HG02938 (cell line): ENCODE measurements around the gene LMOD2.

ENCODE experiments used
- ATAC-seq: cut with Tn5 transposase; IDR thresholded peaks from one replicate; pipeline ENCODE4 v1.9.1; 2021; ENCODE audit warnings: mild to moderate bottlenecking, moderate library complexity; ENCODE audit not compliant: unreplicated experiment

The LMOD2 gene

GRCh38 chr7:123637878-123638277, 17.8 kb upstream of the LMOD2 start:
- ATAC-seq = no peak

GRCh38 chr7:123639631-123640030, 16.0 kb upstream of the LMOD2 start:
- ATAC-seq = no peak

- no peak for ATAC-seq
These were observed 15.1 kb upstream of the LMOD2 start for GRCh38 chr7:123640583-123640982.

GRCh38 chr7:123641901-123642300, 13.8 kb upstream of the LMOD2 start:
- no peak for ATAC-seq

GRCh38 chr7:123643495-123644441, 11.9 kb upstream of the LMOD2 start:
- ATAC-seq = no peak

GRCh38 chr7:123645516-123645915, 10.2 kb upstream of the LMOD2 start:
- ATAC-seq = no peak

- ATAC-seq = no peak
These were observed 8.4 kb upstream of the LMOD2 start for GRCh38 chr7:123647106-123647730.

- ATAC-seq = no peak
These were observed 5.7 kb upstream of the LMOD2 start for GRCh38 chr7:123649964-123650363.

GRCh38 chr7:123650595-123650994, 5.1 kb upstream of the LMOD2 start:
- no peak for ATAC-seq

- no peak for ATAC-seq
These were observed 3.3 kb upstream of the LMOD2 start for GRCh38 chr7:123652406-123652805.

GRCh38 chr7:123653162-123653561, 2.5 kb upstream of the LMOD2 start:
- ATAC-seq = no peak

- no peak for ATAC-seq
These were observed 1.1 kb downstream of the LMOD2 start for GRCh38 chr7:123656544-123657303.

GRCh38 chr7:123657304-123657685, 1.6 kb downstream of the LMOD2 start:
- no peak for ATAC-seq

- no peak for ATAC-seq
These were observed 2.4 kb downstream of the LMOD2 start for GRCh38 chr7:123658023-123658422.

- no peak for ATAC-seq
These were observed 5.1 kb downstream of the LMOD2 start for GRCh38 chr7:123660514-123661354.

- no peak for ATAC-seq
These were observed 6.1 kb downstream of the LMOD2 start for GRCh38 chr7:123661765-123662164.

GRCh38 chr7:123662293-123662692, 6.6 kb downstream of the LMOD2 start:
- no peak for ATAC-seq

- no peak for ATAC-seq
These were observed 7.1 kb downstream of the LMOD2 start for GRCh38 chr7:123662755-123663154.

GRCh38 chr7:123663200-123663599, 7.5 kb downstream of the LMOD2 start:
- ATAC-seq = no peak

- ATAC-seq = no peak
These were observed 9.5 kb downstream of the LMOD2 start for GRCh38 chr7:123665157-123665556.

GRCh38 chr7:123665896-123666295, 10.2 kb downstream of the LMOD2 start:
- no peak for ATAC-seq
